Measurements from ENCODE around the gene NEBL.

The NEBL gene

DNA sequence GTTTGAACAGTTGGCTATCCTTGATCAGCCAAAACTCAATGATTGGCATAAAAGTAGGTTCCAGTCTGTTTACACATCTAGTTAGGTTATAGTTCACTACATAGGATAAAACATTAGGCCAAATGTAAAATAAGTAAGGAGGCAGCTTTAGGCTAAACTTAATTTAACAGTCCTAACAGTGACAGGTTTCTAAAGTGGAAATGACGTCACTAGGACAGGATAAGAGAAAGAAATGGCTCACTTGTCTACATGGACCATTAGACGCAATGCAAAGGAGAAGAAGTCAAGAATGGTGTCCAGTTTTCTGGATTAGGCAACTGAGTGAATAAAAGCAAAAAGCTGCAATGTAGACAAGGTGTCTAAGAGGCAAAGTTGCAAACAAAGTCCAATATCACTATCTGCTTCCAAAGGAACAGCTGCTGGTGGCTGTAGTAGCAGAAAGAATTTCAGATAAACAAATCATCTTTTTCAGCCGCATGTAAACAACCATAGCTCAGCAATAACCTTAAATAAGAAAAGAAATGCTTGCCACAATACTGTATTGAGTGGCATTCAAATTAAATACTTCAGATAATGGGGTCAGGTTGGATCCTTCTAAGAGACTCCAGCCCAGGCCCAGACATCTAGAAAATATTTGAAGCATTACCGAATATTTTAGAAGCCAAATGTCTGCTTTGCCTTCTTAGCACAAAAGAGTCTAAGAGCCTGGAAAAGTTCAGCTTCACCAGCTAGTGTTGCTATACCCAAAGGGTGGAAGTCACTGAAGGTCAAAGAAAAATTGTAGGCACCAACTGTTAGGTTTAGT is 154.2 kb downstream of the NEBL start:
- H3K4me3 ChIP-seq (replicated peaks in 1 of 2; ENCODE audit: low read depth in 2 of 2, low read length in 2 of 2), result no peak overlapping the region
- no peak for DNase-seq (ENCODE audit: low read depth in 2 of 2)
- TF ChIP-seq, protein P1, sequence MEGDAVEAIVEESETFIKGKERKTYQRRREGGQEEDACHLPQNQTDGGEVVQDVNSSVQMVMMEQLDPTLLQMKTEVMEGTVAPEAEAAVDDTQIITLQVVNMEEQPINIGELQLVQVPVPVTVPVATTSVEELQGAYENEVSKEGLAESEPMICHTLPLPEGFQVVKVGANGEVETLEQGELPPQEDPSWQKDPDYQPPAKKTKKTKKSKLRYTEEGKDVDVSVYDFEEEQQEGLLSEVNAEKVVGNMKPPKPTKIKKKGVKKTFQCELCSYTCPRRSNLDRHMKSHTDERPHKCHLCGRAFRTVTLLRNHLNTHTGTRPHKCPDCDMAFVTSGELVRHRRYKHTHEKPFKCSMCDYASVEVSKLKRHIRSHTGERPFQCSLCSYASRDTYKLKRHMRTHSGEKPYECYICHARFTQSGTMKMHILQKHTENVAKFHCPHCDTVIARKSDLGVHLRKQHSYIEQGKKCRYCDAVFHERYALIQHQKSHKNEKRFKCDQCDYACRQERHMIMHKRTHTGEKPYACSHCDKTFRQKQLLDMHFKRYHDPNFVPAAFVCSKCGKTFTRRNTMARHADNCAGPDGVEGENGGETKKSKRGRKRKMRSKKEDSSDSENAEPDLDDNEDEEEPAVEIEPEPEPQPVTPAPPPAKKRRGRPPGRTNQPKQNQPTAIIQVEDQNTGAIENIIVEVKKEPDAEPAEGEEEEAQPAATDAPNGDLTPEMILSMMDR (IDR thresholded peaks at IDR 0.05; ENCODE audit: low read depth, low read length), result no peak

DNA sequence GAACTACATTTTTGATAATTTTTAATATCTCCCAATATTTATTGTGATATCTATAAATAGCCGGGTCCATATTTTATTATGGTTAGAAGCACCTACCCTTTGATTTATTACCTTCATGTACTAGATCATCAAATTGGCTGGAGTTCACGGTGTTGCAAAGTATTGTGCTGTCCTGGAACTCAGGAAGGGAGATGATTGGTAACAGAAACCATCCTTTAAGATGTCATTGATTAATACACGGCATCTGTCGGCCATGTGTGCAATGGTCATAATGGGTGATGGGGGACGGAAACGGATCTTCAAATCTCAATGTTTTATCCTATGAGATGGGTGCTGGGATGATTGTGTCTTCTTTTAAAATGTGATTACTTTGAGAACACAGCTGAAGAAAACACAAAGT is 157.0 kb downstream of the NEBL start:
- TF ChIP-seq, protein P1 (IDR thresholded peaks at IDR 0.05; ENCODE audit: low read depth, low read length), result no peak
- DNase-seq (ENCODE audit: low read depth in 2 of 2), result no peak
- H3K4me3 ChIP-seq (replicated peaks in 1 of 2; ENCODE audit: low read depth in 2 of 2, low read length in 2 of 2), result no peak overlapping the region

DNA sequence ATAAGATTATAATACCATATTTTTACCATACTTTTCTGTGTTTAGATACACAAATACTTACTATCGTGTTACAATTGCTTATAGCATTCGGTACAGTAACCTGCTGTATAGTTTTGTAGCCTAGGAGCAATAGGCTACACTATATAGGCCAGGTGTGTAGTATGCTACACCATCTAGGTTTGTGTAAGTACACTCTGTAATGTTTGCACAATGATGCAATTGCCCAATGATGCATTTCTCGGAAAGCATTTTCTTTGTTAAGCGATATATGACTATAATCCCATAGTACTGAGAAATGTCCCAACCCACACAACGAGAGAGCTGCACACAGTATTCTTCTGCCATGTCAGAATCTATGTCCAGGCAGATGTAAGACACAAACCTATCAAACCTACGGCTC is 160.0 kb downstream of the NEBL start:
- DNase-seq (ENCODE audit: low read depth in 2 of 2), result no peak
- H3K4me3 ChIP-seq (replicated peaks in 1 of 2; ENCODE audit: low read depth in 2 of 2, low read length in 2 of 2), result no peak overlapping the region
- TF ChIP-seq, protein P1 (IDR thresholded peaks at IDR 0.05; ENCODE audit: low read depth, low read length), result no peak
